M059J (cell line): ENCODE results near the gene FILIP1L. TPM values are rescaled to one million over a fixed set of nuclear protein-coding genes. Genes with fewer than 3 reads are reported as not detected.
"Not testable (repeated sequence)": the region's sequence is repeated elsewhere in the genome, so short reads cannot be mapped to it uniquely, and the experiment has no call there.

Experiments
- DNase-seq: peaks from one replicate; pipeline ENCODE4 v3.0.0-alpha.2; 2012; ENCODE audit warnings: low read depth
- total RNA-seq: library from RNA; depleted of rRNA; stranded (reverse); fragments of >200 nt; shearing (Covaris generic); gene quantifications from 2 replicates; pipeline ENCODE4 v1.2.3, GENCODE V29; 2014

Gene FILIP1L
- total RNA-seq, 1 experiment from 2014 or later = 35.1 TPM

GRCh38 chr3:100075196-100075595 is 39.1 kb downstream of the FILIP1L start:
- no peak for DNase-seq

DNA sequence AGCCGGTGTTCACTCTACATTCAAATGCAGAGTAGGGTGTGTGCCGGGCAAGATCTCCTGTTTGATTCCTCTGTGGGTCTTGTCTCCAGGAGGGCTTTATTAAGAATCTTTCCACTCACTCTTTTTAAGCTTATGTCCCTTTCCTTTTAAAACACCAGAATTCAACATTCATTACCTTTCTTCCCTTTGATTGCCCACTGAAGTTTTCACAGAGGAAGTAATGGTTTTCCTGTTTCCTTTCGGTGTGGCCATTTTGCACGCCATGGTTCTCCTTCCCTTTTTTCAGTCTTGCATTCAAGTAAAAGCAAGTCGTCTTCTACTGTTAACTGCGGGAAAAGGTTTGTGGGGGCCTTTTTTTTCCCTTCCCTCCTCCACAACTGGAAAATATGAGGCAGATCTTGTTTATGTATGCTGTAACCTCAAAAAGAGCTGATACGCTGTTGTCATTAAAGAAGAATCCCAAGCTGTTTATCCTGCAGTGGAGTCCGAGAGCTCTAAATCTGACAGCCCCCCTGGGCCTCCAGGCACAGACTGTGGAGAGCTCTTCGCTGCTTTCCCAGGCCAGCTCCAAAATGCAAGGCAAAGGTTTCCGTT is 40.5 kb downstream of the FILIP1L start:
- peak; percentile 97 for DNase-seq

GRCh38 chr3:100073049-100073713 is 41.1 kb downstream of the FILIP1L start:
- no peak for DNase-seq

DNA sequence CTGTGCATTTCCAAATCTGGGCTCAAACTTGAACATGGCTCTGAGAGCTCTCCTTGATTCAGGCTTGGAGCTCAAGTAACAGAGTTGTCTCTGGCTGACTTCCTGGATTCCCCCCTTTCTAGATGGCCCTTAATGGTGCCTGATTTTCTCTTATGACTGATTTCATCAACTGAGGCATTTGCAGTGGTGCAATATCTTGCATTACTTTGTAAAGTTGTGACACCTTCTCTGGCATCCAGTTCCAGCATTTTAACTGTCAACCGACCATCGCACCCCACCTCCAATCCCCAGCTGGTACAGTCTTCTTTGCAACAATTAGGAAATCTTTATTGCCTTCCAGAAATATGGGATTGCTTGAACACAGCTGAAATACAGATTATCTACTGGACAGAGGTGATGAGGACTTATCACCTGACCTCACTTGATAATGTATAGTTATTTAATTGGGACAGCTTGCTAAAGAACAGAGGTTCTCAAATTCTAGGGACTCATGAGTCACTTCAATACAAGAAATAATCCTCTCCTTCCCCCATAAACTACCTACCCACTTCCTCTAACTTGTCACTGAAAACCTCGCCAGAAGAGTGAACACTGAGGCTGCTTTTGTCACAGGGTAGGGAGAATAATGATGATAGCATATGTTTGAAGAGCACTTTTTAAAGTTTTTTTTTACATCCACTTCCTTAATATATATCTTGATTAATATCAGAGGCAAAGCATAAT is 41.8 kb downstream of the FILIP1L start:
- DNase-seq = peak; percentile 82

DNA sequence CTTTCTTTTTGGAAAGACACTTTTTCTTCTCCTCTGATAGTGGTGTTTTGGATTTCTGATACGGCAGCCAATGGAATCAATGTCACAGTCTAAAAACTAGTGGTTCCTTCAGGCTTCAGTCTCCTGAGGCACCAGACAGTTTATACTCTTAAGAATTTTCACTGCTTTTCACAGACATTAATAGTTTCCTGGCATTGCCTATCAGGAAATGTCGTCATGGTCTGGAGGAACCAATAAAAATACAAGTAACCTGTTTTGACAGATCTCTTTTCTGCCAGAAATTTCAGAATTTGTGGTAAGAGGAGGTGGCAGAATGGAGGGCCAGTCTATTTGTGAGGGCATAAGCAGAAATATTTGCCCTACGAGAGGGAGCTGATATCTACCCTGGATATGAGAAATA is 44.8 kb downstream of the FILIP1L start:
- peak; percentile 60 for DNase-seq

- DNase-seq = peak; percentile 89
These were observed 45.5 kb downstream of the FILIP1L start for GRCh38 chr3:100068826-100069225.

DNA sequence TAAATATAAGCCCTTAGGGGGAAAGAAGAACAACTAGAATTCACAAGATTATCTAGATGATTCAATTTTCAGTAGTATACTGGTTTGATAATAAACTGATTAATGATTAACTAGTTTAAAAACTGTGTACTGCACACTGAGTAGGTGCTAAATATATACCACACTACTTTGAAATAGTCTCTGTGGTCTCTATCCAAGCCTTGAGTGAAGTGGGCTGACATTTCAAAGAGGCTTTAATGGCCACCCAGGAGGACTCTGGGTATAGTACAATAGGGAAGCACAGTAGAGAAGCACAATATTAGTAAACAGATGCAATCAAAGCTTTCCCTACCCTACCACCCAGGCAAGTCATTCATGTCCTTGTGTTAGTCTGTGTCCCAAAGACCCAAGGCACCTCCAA is 46.7 kb downstream of the FILIP1L start:
- no peak for DNase-seq

- peak; percentile 81 for DNase-seq
These were observed 50.3 kb downstream of the FILIP1L start for GRCh38 chr3:100063929-100064461.

GRCh38 chr3:100062665-100063064 is 51.6 kb downstream of the FILIP1L start:
- no peak for DNase-seq

GRCh38 chr3:100060685-100061484 is 53.4 kb downstream of the FILIP1L start:
- no peak for DNase-seq

DNA sequence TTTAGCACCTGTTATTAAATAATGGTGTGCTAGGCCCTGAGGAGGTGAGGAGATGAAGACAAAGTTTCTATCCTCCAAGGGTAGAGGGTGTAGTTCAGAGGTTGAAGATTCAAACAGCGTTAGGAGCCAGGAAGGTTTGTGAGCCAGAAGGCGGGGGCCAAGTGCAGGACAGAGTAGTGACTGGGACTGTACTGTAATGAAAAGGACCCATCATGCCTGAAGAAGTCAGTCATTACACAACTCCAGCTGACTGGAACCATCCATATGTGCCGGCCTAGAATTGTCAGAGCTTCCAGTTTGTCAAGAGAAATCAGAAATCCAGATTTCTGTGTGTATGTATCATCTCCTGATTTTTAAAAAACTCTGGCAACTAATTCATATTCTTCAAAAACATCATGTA is 54.8 kb downstream of the FILIP1L start:
- no peak for DNase-seq

DNA sequence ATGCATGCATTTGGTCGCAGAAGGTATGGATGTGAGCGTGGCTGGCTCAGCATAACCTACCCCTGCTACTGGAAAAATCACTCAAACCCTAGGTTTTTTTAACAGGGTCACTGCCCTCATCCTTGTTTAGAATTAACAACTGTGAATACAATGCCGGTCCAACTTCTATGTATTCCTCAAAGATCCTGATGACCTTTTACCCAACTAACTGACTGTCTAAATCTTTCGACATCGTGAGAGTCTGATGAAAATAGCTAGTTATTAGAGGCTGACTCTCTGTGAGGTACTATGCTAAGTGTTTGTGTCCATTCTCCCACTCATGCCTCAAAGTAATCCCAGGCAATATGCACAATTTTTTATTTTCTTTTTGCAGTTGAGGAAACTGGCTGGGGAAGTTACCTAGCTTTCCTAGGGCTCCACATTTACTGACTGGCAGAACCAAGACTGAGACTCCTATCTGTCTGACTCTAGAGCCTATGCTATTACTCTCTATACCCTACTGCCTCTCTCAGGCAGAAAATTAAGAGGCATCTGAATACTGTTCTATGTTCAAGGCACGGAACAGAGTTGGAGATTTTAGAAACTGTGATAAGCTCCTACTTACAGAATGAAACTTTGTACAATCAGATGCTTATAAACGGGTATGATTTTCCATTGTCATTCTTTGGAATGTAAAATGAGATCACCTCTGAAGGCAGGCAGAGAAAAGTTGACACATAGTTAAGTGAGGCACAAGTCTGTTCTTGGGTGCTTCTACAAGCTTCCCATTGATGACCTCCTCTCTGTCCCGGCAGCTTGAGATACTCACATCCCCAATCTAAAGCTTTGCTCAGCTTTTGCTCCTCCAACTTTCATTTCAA is 56.4 kb downstream of the FILIP1L start:
- DNase-seq = peak; percentile 46

DNA sequence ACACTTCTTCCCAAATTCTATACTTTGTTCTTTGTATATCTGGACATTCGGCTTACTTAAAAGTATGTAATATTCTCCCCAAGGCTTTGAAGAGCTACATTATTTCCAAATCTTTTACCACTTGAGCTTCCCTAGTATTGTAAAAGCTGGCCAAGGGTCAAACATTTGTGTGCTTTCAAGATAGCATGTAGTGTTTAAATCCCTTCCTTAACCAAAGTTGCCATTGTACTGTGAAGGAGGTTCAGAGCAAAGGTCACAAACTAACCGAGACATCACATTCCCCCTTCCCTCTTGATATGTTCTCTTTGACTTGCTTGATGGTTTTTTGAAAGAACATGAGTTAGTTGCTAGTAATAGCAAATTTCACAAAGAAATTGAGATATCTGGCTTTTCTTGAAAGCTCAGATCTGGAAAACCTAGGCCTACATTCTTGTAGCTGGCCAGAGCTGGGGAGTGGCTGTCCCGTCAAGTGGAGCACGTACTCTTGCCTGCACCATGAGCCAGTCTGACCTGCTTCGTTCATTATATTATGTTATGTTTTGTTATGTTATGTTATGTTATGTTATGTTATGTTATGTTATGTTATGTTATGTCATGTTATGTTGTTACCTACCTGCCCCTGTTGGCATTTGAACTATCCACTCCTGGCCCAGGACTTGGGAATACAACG is 60.2 kb downstream of the FILIP1L start:
- DNase-seq = no peak

DNA sequence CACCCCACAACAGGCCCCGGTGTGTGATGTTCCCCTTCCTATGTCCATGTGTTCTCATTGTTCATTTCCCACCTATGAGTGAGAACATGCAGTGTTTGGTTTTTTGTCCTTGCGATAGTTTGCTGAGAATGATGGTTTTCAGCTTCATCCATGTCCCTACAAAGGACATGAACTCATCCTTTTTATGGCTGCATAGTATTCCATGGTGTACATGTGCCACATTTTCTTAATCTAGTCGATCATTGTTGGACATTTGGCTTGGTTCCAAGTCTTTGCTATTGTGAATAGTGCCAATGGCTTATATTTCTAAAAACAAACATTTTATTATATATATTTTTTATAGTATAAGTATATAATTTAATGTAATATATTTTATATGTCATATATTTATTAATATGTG is 62.8 kb downstream of the FILIP1L start:
- DNase-seq = not testable (repeated sequence)

DNA sequence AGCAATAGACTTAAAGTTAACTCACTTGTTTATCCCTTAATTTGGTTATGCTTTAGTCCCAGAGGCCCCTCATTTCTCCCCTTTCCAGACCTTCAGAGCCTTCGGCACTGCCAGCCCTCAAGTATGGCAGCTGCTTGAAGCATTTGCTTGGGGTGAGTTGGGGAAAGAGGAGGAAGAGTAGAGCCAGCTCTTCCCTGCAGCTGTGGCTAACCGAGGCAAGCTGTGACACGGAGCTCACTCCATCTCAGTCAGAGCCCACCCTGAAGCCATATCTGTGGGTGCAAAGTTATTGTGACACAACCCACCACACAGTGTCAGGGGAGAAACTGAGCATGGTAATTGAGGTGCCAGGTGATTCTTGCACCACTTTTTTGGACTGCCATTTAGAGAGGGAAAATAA is 66.1 kb downstream of the FILIP1L start:
- DNase-seq = no peak

DNA sequence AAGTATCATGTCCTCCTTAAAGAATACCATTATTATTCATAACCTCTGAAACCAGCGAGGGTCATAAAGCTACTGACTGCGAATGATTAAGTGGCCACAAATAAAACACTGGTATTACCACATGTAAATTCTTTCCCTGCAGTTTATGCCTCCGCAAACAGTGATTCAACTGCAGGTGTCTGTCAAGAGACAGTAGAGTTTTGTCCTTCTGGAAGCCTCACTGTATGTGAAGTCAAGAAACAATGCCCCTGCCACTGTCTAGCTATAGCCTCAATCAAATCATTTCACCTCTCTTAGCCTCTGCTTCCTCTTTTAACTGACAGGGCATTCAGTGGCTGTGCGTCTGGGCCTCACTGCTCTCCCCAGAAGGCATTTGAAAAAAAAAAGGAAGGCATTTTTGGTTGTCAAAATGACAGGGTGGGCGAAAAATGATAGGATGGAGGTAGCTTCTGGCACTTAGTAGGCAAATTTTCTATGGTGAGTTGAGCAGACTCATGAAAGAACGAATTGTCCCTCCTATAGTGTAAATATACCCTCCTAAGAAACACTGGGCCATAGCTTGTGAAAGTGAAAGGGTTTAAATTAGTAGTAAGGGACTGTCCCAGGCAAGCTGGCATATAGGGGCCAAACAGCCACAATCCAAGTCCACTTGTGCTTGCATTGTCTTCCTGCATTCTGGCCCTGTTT is 66.7 kb downstream of the FILIP1L start:
- DNase-seq = peak; percentile 97

GRCh38 chr3:100046986-100047385 is 67.3 kb downstream of the FILIP1L start:
- DNase-seq = no peak

DNA sequence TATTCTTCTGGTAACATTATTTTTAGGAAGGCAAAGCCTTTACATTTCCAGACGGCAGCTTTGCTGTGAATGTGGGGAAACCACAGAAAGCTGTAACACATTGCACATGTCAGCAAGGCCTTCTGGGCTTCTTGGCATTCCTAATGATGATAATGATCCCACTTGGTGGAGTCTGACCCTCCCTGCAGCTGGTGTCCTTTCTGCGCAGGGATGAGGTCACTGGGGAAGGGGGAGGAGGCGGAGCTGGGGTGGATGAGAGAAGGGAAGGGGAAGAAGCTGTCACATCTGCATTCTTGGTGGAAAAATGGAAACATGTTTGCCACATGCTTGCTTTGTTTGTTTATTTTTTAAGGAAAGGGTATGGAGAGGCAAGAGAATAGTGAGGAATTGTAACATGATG is 68.6 kb downstream of the FILIP1L start:
- DNase-seq = peak; percentile 94

DNA sequence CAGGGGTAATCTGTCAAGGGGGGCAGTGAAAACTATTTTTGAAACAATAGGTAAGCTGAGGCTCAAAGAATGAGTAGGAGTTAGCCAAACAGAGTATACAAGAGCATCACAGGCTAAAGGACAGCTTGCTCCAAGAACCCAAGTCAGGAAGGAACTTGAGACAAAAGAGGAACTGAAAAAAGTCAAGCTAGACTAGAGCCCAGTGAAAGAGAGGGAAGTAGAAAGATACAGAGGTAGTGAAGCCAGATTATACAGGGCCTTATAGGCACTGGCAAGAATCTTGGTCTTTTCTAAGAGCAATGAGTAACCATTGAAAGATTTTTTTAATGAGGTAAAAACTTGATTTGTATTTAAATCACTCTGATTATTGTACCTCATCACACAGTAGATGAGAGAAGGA is 69.9 kb downstream of the FILIP1L start:
- DNase-seq = peak; percentile 28

DNA sequence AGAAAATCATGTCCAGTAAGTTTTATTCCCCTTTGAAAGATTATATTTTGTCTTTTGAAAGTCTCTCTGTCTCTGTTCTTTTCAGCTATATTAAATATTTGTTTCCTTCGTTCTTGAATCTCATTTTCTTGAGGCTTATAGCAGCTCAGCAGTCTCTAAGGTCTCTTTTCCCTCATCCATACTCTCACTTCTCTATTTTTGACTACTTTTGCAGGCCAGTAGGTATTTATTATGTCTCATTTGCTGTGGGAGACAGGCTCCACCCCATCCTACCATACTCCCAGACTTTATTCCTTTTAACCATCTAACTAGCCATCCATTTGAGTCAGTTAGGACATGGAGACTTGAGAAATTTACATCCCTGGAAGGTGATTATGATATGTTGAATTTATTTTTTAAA is 71.0 kb downstream of the FILIP1L start:
- DNase-seq = peak; percentile 33
